Endothelial cell of umbilical vein (primary cell): ENCODE measurements around the gene STRN. TPM values are rescaled to one million over a fixed set of nuclear protein-coding genes. Genes with fewer than 3 reads are reported as not detected.

ENCODE experiments used
- BruUV-seq: library from RNA; stranded (reverse); fragments of 400-500 nt; replicated peaks from 2 replicates; lab custom pipeline; 2021; lab: Mats Ljungman, UMichigan
- CTCF ChIA-PET: fragments of 300-600, 350-600 bp; sonication (Branson Sonifier 250); formaldehyde crosslinking; loops from one replicate; lab custom pipeline; 2021; ENCODE audit warnings: antibody characterized with exemption, inconsistent platforms; lab: Charles Lee
- POLR2A ChIA-PET: fragments of 300-600, 350-600 bp; sonication (Branson Sonifier 250); formaldehyde crosslinking; loops from one replicate; lab custom pipeline; 2021; ENCODE audit warnings: antibody characterized with exemption, inconsistent platforms; lab: Charles Lee
- DNase-seq: peaks from one replicate; pipeline ENCODE4 v3.0.0-alpha.2; 2011; ENCODE audit warnings: low read depth, low spot score
- FAIRE-seq: peaks from 2 replicates; lab custom pipeline; 2011; peaks lifted over from hg19 to GRCh38; lab: Jason Lieb, UNC
- H2AFZ ChIP-seq: 2 replicates; pipeline ENCODE4 v1.6.0; 2012; ENCODE audit warnings: low read depth, low read length, control low read depth, inconsistent platforms
- H3K27ac ChIP-seq: 2 replicates; pipeline ENCODE4 v1.5.1; 2011; ENCODE audit warnings: low read depth, mild to moderate bottlenecking, control low read depth, low read length, moderate library complexity; ENCODE audit not compliant: insufficient read depth
- H3K27me3 ChIP-seq, 2 experiments: 2 replicates each; pipeline versions ENCODE4 v1.6.0 to v1.6.1; 2011; ENCODE audit warnings: low read length in 2 of 2, mixed read lengths in 1 of 2; ENCODE audit not compliant: control insufficient read depth in 2 of 2, insufficient read depth in 2 of 2
- H3K36me3 ChIP-seq, 2 experiments: 2 replicates in 1 of 2; 3 replicates in 1 of 2; pipeline ENCODE4 v1.5.1; 2011; ENCODE audit warnings: low read length in 2 of 2, mild to moderate bottlenecking in 1 of 2, moderate library complexity in 1 of 2; ENCODE audit not compliant: control insufficient read depth in 2 of 2, insufficient read depth in 2 of 2; ENCODE audit errors: extremely low read depth in 1 of 2
- H3K4me1 ChIP-seq: 3 replicates; pipeline ENCODE4 v1.5.1; 2011; ENCODE audit warnings: mild to moderate bottlenecking, low read length; ENCODE audit not compliant: control insufficient read depth, insufficient read depth; ENCODE audit errors: extremely low read depth
- H3K4me2 ChIP-seq: 2 replicates; pipeline ENCODE4 v1.6.1; 2011; ENCODE audit warnings: low read length, control low read depth, mixed read lengths; ENCODE audit not compliant: insufficient read depth
- H3K4me3 ChIP-seq, 3 experiments: fragments of 200-600 bp in 1 of 3; sonication (generic), shearing (Covaris generic) in 1 of 3; replicated peaks in 1 of 3; 2 replicates each; pipeline ENCODE4 v1.5.1; 2011 to 2016; ENCODE audit warnings: control low read depth in 3 of 3, low read length in 3 of 3, mild to moderate bottlenecking in 2 of 3, inconsistent platforms in 1 of 3, low read depth in 1 of 3, moderate library complexity in 1 of 3; ENCODE audit not compliant: insufficient read depth in 1 of 3
- H3K79me2 ChIP-seq: 2 replicates; pipeline ENCODE4 v1.6.0; 2012; ENCODE audit warnings: low read length, inconsistent platforms; ENCODE audit not compliant: control insufficient read depth, insufficient read depth
- H3K9ac ChIP-seq: replicated peaks from 2 replicates; pipeline ENCODE3; 2011; ENCODE audit warnings: low read length, control low read depth; ENCODE audit not compliant: insufficient read depth; ENCODE audit errors: extremely low read depth
- H3K9me1 ChIP-seq: replicated peaks from 3 replicates; pipeline ENCODE4 v1.6.0; 2011; ENCODE audit warnings: mild to moderate bottlenecking, low read length; ENCODE audit not compliant: control insufficient read depth, insufficient read depth; ENCODE audit errors: extremely low read depth
- H3K9me3 ChIP-seq: replicated peaks from 2 replicates; pipeline ENCODE4 v1.5.1; 2012; ENCODE audit warnings: low read length, inconsistent platforms; ENCODE audit not compliant: control insufficient read depth, insufficient read depth
- H4K20me1 ChIP-seq: replicated peaks from 2 replicates; pipeline ENCODE3; 2011; ENCODE audit warnings: mild to moderate bottlenecking, low read length; ENCODE audit not compliant: control insufficient read depth, insufficient read depth; ENCODE audit errors: extremely low read depth
- EZH2 ChIP-seq: IDR thresholded peaks from 2 replicates; pipeline ENCODE4 v1.6.1; 2012; ENCODE audit warnings: borderline replicate concordance, low read depth, mild to moderate bottlenecking, moderate library complexity, low read length, inconsistent platforms; ENCODE audit not compliant: severe bottlenecking
- FOS ChIP-seq: IDR thresholded peaks from 2 replicates; pipeline ENCODE4 v1.6.1; 2011; ENCODE audit warnings: mild to moderate bottlenecking, low read length, moderate library complexity, borderline replicate concordance; ENCODE audit not compliant: insufficient read depth
- GATA2 ChIP-seq: IDR thresholded peaks from 2 replicates; pipeline ENCODE4 v1.7.0; 2011; ENCODE audit warnings: low read depth, mild to moderate bottlenecking, moderate library complexity, mixed read lengths, low read length; ENCODE audit not compliant: insufficient read length, insufficient read depth
- JUN ChIP-seq: IDR thresholded peaks from 2 replicates; pipeline ENCODE4 v1.6.1; 2011; ENCODE audit warnings: borderline replicate concordance, low read depth; ENCODE audit not compliant: insufficient read length, insufficient read depth
- MYC ChIP-seq: IDR thresholded peaks from one replicate; pipeline ENCODE4 v1.6.1; 2011; ENCODE audit warnings: mild to moderate bottlenecking, low read depth, low read length
- POLR2A ChIP-seq: IDR thresholded peaks from 2 replicates; pipeline ENCODE4 v1.6.1; 2012; ENCODE audit warnings: low read depth, mild to moderate bottlenecking, control low read depth, low read length
- POLR2AphosphoS5 ChIP-seq: IDR thresholded peaks from 2 replicates; pipeline ENCODE4 v1.6.1; 2012; ENCODE audit warnings: low read depth, mild to moderate bottlenecking, control low read depth, low read length, moderate library complexity; ENCODE audit not compliant: insufficient read depth
- dilution Hi-C: fragments of 300-500 bp; cut with MboI; formaldehyde crosslinking; loops from one replicate; pipeline ENCODE4 v1.15.0; 2019; ENCODE audit warnings: low sequenced_read_pairs; ENCODE audit not compliant: extremely low pct_ligation_motif_present
- intact Hi-C: fragments of 100-400 bp; cut with micrococcal nuclease; formaldehyde crosslinking; loops from one replicate; pipeline ENCODE4 v1.10.0; 2022
- polyA plus RNA-seq, 4 experiments: library from polyadenylated mRNA; depleted of rRNA in 3 of 4; stranded (reverse) in 3 of 4; unstranded in 1 of 4; fragments of >200 nt; gene quantifications; 2 replicates each; pipeline versions ENCODE4 v1.2.1 to v1.2.3, GENCODE V29; 2011 to 2012; ENCODE audit warnings: missing spikeins in 1 of 4
- total RNA-seq: library from RNA; stranded (reverse); gene quantifications from 2 replicates; pipeline ENCODE4 v1.2.3, GENCODE V29; 2021
- TF ChIP-seq, protein P1 (sequence below), 2 donors: IDR thresholded peaks; 1 replicate in 1 of 2; 2 replicates in 1 of 2; pipeline ENCODE4 v1.5.1; 2011; ENCODE audit warnings: low read length in 2 of 2, mild to moderate bottlenecking in 2 of 2, moderate library complexity in 2 of 2, control low read depth in 1 of 2, inconsistent platforms in 1 of 2, low read depth in 1 of 2; ENCODE audit not compliant: insufficient read depth in 1 of 2; ENCODE audit errors: extremely low read depth in 1 of 2

The STRN gene
- total and polyA plus RNA-seq, 2 donors (not counting 3 experiments of a cell fraction or from before 2014, with no cell fraction given), result 6.7 to 33.4 TPM

DNA sequence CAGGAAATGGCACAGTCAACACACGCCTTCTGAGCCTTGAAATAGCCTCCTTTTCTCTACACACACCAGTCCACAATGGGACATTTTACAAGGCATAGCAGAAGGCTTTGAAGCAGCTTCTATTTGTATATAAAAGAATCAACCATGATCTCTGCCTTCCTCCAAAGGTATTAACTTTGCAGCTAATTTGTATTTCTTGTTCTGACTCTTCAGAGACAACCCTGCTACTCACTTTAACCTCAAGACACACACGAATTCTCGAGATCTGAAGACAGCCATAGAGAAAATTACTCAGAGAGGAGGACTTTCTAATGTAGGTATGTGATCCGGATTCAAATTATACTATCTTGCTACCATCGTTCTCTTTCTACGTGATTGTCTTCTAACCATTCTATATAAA, 165.2 kb downstream of the STRN start:
- intact Hi-C loops, result no loop called here
- Histone ChIP-seq H3K9me3 (no peaks in the 10 kb centered on the region), H3K27ac (no peak overlapping the region), H3K4me2 (no peak overlapping the region), H4K20me1 (no peaks in the 10 kb centered on the region), H2AFZ (no peak overlapping the region), H3K27me3 (peaks cover 9 to 23% of the 10 kb centered on the region in 2 experiments), H3K9me1 (no peaks in the 10 kb centered on the region), H3K9ac (no peak overlapping the region), H3K36me3 (no peaks in the 10 kb centered on the region), H3K4me3 (no peak overlapping the region), H3K4me1 (no peaks in the 10 kb centered on the region), H3K79me2 (no peaks in the 10 kb centered on the region)
- BruUV-seq, result no TSS peak
- POLR2A ChIA-PET, result no interaction called here
- CTCF ChIA-PET, result interaction anchor here (1.1 kb wide), 1 partner anchor 16 kb away, joined by 3 read pairs; no protein-coding TSS in a partner anchor
- dilution Hi-C loops, result no loop called here
- no peak for TF ChIP-seq POLR2AphosphoS5
- no peak for TF ChIP-seq MYC
- TF ChIP-seq, protein P1, sequence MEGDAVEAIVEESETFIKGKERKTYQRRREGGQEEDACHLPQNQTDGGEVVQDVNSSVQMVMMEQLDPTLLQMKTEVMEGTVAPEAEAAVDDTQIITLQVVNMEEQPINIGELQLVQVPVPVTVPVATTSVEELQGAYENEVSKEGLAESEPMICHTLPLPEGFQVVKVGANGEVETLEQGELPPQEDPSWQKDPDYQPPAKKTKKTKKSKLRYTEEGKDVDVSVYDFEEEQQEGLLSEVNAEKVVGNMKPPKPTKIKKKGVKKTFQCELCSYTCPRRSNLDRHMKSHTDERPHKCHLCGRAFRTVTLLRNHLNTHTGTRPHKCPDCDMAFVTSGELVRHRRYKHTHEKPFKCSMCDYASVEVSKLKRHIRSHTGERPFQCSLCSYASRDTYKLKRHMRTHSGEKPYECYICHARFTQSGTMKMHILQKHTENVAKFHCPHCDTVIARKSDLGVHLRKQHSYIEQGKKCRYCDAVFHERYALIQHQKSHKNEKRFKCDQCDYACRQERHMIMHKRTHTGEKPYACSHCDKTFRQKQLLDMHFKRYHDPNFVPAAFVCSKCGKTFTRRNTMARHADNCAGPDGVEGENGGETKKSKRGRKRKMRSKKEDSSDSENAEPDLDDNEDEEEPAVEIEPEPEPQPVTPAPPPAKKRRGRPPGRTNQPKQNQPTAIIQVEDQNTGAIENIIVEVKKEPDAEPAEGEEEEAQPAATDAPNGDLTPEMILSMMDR (IDR thresholded peaks at IDR 0.05; ENCODE audit: extremely low read depth in 1 of 2, insufficient read depth in 1 of 2, low read depth in 1 of 2, low read length in 2 of 2), result no peak
- no peak for TF ChIP-seq GATA2
- no peak for TF ChIP-seq POLR2A
- TF ChIP-seq JUN, result no peak
- no peak for TF ChIP-seq FOS
- TF ChIP-seq EZH2, result no peak
- FAIRE-seq (no peak), DNase-seq (no peak)
